ENCODE data around the gene IL4R.
"Not testable (repeated sequence)": the region's sequence is repeated elsewhere in the genome, so short reads cannot be mapped to it uniquely, and the experiment has no call there.

Gene IL4R

GRCh38 chr16:27313422-27314160 lies at the start of gene IL4R:
Gene IL4R (plus strand): TSS chr16:27313974. CDS start chr16:27340204, 26,230 bp downstream.
- no peak for DNase-seq

- DNase-seq, result no peak
Measured at GRCh38 chr16:27264151-27264550, 49.6 kb upstream of the IL4R start.

- no peak for DNase-seq
Measured at GRCh38 chr16:27265982-27266381, 47.8 kb upstream of the IL4R start.

GRCh38 chr16:27267037-27267677 lies 46.6 kb upstream of the IL4R start:
- DNase-seq, result no peak

- peak; percentile 20 for DNase-seq
Measured at GRCh38 chr16:27268376-27269299, 45.1 kb upstream of the IL4R start, which contains the start of gene NSMCE1. Gene NSMCE1 (minus strand): TSS chr16:27268772. CDS start chr16:27257570, 11,202 bp downstream.

GRCh38 chr16:27269300-27270150 lies 44.2 kb upstream of the IL4R start:
- no peak for DNase-seq

GRCh38 chr16:27270349-27270748 lies 43.4 kb upstream of the IL4R start:
- no peak for DNase-seq

- no peak for DNase-seq
Measured at GRCh38 chr16:27272076-27272475, 41.7 kb upstream of the IL4R start.

- DNase-seq, result not testable (repeated sequence)
Measured at GRCh38 chr16:27272697-27273096, 41.1 kb upstream of the IL4R start.

- no peak for DNase-seq
Measured at GRCh38 chr16:27273330-27273669, 40.5 kb upstream of the IL4R start.

GRCh38 chr16:27273670-27274423 lies 39.9 kb upstream of the IL4R start:
- DNase-seq, result no peak

- DNase-seq, result not testable (repeated sequence)
Measured at GRCh38 chr16:27274424-27274874, 39.3 kb upstream of the IL4R start.

GRCh38 chr16:27275394-27275793 lies 38.4 kb upstream of the IL4R start:
- DNase-seq, result no peak

GRCh38 chr16:27281243-27281642 lies 32.5 kb upstream of the IL4R start:
- DNase-seq, result no peak

GRCh38 chr16:27284865-27285675 lies 28.7 kb upstream of the IL4R start:
- no peak for DNase-seq

GRCh38 chr16:27285676-27286196 lies 28.0 kb upstream of the IL4R start:
- DNase-seq, result no peak

- DNase-seq, result no peak
Measured at GRCh38 chr16:27286451-27286850, 27.3 kb upstream of the IL4R start.

- no peak for DNase-seq
Measured at GRCh38 chr16:27287051-27287811, 26.5 kb upstream of the IL4R start.

- no peak for DNase-seq
Measured at GRCh38 chr16:27287887-27288286, 25.9 kb upstream of the IL4R start.

GRCh38 chr16:27288313-27288712 lies 25.5 kb upstream of the IL4R start:
- not testable (repeated sequence) for DNase-seq
